ENCODE data around the gene FYB1.

DNA sequence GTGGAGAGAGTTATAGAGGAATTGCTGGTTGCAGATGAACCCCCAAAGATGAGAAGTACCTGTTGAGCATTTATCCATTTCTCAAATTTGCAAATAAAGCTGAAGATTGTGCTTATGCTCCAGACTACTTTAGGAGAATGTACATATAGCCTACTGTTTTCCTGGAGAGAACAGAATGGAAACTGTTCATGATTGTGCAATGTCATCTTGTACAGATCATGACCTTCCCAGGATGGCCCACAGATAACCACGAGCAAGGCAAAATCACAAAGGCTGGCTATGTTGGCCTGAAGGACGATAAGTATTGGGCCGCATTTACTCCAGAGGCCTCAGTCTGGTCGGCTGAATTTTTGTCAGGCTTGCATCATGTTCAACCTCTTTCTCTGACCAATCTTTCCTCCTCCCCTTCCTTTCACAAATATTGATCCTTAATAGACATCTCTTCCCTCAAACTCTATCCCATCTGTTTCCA, 116.6 kb downstream of the FYB1 start:
- no peak for TF ChIP-seq EZH2 (IDR thresholded peaks at IDR 0.05; ENCODE audit: insufficient read depth, low read length)
- TF ChIP-seq, protein P1, sequence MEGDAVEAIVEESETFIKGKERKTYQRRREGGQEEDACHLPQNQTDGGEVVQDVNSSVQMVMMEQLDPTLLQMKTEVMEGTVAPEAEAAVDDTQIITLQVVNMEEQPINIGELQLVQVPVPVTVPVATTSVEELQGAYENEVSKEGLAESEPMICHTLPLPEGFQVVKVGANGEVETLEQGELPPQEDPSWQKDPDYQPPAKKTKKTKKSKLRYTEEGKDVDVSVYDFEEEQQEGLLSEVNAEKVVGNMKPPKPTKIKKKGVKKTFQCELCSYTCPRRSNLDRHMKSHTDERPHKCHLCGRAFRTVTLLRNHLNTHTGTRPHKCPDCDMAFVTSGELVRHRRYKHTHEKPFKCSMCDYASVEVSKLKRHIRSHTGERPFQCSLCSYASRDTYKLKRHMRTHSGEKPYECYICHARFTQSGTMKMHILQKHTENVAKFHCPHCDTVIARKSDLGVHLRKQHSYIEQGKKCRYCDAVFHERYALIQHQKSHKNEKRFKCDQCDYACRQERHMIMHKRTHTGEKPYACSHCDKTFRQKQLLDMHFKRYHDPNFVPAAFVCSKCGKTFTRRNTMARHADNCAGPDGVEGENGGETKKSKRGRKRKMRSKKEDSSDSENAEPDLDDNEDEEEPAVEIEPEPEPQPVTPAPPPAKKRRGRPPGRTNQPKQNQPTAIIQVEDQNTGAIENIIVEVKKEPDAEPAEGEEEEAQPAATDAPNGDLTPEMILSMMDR (IDR thresholded peaks at IDR 0.05; ENCODE audit: insufficient read depth, low read depth, low read length), result no peak
